ENCODE measurements around the gene RCCD1. TPM values are rescaled to one million over a fixed set of nuclear protein-coding genes. Genes with fewer than 3 reads are reported as not detected.
"Not testable (repeated sequence)": the region's sequence is repeated elsewhere in the genome, so short reads cannot be mapped to it uniquely, and the experiment has no call there.

The RCCD1 gene, protein sequence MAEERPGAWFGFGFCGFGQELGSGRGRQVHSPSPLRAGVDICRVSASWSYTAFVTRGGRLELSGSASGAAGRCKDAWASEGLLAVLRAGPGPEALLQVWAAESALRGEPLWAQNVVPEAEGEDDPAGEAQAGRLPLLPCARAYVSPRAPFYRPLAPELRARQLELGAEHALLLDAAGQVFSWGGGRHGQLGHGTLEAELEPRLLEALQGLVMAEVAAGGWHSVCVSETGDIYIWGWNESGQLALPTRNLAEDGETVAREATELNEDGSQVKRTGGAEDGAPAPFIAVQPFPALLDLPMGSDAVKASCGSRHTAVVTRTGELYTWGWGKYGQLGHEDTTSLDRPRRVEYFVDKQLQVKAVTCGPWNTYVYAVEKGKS
- 10 to 100 TPM in 2 of 8 experiments, 1 to 10 TPM in 6; 5.7 to 16.8 (median 6.7) TPM for total RNA-seq

DNA sequence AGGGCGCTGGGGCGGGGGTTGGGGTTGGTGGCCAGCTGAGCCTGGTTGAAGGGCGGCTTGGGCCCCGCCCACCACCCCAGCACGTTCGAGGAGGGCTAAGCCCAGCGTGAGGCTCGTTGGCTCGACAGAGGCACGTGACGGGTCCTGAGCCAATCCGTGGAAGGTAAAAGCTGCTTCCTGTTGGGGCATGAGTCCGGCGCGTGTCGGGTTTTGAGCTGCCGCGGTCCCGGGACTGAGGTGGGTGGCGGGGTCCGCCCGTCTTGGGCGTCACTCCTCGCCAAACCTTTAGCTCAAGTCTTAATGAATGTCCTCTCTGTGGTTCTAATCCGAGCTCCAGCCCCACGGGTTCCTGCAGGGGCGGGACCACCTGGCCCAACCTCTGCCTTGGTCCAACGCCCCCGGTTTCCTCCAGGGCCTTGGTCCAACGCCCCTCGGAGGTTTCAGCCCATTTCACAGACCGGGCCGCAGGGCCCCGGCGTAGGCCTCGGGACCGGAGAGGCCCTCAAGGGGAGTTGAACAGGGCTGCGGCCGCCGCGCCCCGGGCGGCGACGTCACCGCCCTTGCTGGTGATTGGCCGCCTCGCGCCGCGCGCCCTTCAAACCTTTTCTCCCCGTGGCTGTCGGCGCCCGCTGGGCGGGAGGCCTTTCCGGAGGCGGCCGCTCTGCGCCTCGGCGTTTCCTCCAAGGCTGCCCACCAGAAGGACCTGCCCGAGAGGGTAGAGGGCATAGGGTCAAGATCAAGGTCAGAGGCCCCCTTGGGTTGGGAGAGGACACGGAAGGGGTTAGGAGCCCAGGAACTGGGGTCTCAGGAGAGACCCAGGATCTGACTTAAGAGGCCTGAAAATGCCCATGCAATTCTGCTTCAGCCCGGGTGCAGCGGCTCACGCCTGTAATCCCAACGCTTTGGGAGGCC is at the start of gene RCCD1:
Gene RCCD1 (plus strand): TSS at position 173 of the 912 bp plus-strand sequence. CDS start 1,851 bp downstream, outside the sequence.
- 0 to 43% (median 10%) methylated on average over 3 to 29 of the region's 69 CpGs; no CpG with 5 or more reads in 5 of the 10 experiments for WGBS, 10 experiments
- peak; percentile 86 to 93 (median 90) for ATAC-seq (replicated peaks in 6 of 8)
- peak within 1 kb of the TSS; percentile 55 to 73 for H3K27ac ChIP-seq
- H3K4me1 ChIP-seq (replicated peaks in 1 of 2): peaks cover 7 to 12% of the 10 kb centered on the region in 2 donors
- in situ Hi-C loops (cut with MboI; ENCODE audit: low pct_unique_long_range_greater_than_20kb in 2 of 9, low sequenced_read_pairs in 9 of 9, unreplicated experiment in 9 of 9): loop anchor here in 2 of 9 experiments (10.0 to 25.0 kb wide), 3 partner anchors 80 to 282 kb away; no protein-coding TSS in a partner anchor
- peak within 1 kb of the TSS; percentile 55 to 92 (median 61) for H3K4me3 ChIP-seq

- in situ Hi-C loops (cut with MboI; ENCODE audit: low pct_unique_long_range_greater_than_20kb in 2 of 9, low sequenced_read_pairs in 9 of 9, unreplicated experiment in 9 of 9): no loop called here
- H3K4me3 ChIP-seq: no peak overlapping the region
- no peak for ATAC-seq (replicated peaks in 6 of 8)
- no peak overlapping the region for H3K27ac ChIP-seq
- peaks cover 8 to 14% of the 10 kb centered on the region in 2 donors for H3K4me1 ChIP-seq (replicated peaks in 1 of 2)
- WGBS, 10 experiments: 92 to 100% (median 96%) methylated on average over 2 to 14 of the region's 28 CpGs; no CpG with 5 or more reads in 4 of the 10 experiments
These were observed 49.1 kb upstream of the RCCD1 start for GRCh38 chr15:90905306-90906180.

- in situ Hi-C loops (cut with MboI; ENCODE audit: low pct_unique_long_range_greater_than_20kb in 2 of 9, low sequenced_read_pairs in 9 of 9, unreplicated experiment in 9 of 9): no loop called here
- Histone ChIP-seq H3K4me3 (no peak overlapping the region), H3K4me1 (replicated peaks in 1 of 2) (peaks cover 8 to 14% of the 10 kb centered on the region in 2 donors), H3K27ac (no peak overlapping the region)
- 87 to 100% (median 94%) methylated on average over 2 to 3 of the region's 11 CpGs; no CpG with 5 or more reads in 4 of the 10 experiments for WGBS, 10 experiments
- no peak for ATAC-seq (replicated peaks in 6 of 8)
These were observed 48.4 kb upstream of the RCCD1 start for GRCh38 chr15:90906181-90906849.

- H3K27ac ChIP-seq: no peak overlapping the region
- H3K4me3 ChIP-seq: no peak overlapping the region
- H3K4me1 ChIP-seq (replicated peaks in 1 of 2): peaks cover 5 to 8% of the 10 kb centered on the region in 2 donors
- in situ Hi-C loops (cut with MboI; ENCODE audit: low pct_unique_long_range_greater_than_20kb in 2 of 9, low sequenced_read_pairs in 9 of 9, unreplicated experiment in 9 of 9): no loop called here
- 65 to 96% (median 82%) methylated on average over 1 to 5 of the region's 15 CpGs; no CpG with 5 or more reads in 5 of the 10 experiments for WGBS, 10 experiments
- no peak for ATAC-seq (replicated peaks in 6 of 8)
These were observed 47.5 kb upstream of the RCCD1 start for GRCh38 chr15:90907051-90907660.

DNA sequence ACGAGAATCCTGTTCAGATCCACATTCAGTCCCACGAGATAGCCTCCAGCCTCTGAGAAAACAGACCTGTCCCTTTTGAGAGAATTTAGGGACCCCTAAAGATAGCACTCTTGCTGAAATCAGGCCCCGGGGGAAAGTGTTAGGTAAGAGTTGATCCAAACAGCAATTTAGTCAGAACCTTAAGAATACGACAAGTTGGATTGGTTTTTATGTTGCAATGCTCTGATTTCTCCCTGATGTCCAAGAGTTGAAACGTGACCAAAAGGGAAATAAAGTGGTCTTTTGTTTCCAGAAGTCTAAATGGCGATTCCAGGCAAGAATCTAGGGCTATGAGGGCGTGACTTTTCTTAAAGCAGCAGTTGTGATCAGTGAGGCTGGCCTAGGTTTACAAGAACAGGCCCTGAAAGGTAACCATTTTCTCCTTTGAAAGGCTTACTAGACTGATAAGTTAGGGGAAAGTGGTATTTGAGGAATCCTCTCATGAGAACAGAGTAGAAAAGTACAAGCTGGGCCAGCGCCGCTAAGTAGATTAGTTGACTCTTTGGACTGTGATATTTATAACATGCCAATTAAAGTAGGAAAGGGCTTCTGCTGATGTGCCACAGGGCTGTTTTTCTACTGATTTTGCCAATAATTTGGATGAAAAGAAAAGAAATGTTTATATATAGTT is 46.7 kb upstream of the RCCD1 start:
- in situ Hi-C loops (cut with MboI; ENCODE audit: low pct_unique_long_range_greater_than_20kb in 2 of 9, low sequenced_read_pairs in 9 of 9, unreplicated experiment in 9 of 9): no loop called here
- no peak for ATAC-seq (replicated peaks in 6 of 8)
- Histone ChIP-seq H3K4me1 (replicated peaks in 1 of 2) (peaks cover 5 to 8% of the 10 kb centered on the region in 2 donors), H3K4me3 (no peak overlapping the region), H3K27ac (no peak overlapping the region)
- WGBS, 10 experiments: 72 to 100% (median 89%) methylated on average over 1 to 8 of the region's 9 CpGs

GRCh38 chr15:90909449-90909848 is 45.2 kb upstream of the RCCD1 start:
- WGBS, 10 experiments: 60 to 100% (median 88%) methylated on average over 1 to 7 of the region's 11 CpGs; no CpG with 5 or more reads in 2 of the 10 experiments
- ATAC-seq (replicated peaks in 6 of 8); H3K4me3 ChIP-seq; H3K4me1 ChIP-seq (replicated peaks in 1 of 2); H3K27ac ChIP-seq; in situ Hi-C loops (cut with MboI; ENCODE audit: low pct_unique_long_range_greater_than_20kb in 2 of 9, low sequenced_read_pairs in 9 of 9, unreplicated experiment in 9 of 9): not testable (repeated sequence)

- Histone ChIP-seq H3K4me1 (replicated peaks in 1 of 2) (no peaks in the 10 kb centered on the region), H3K4me3 (no peak overlapping the region), H3K27ac (no peak overlapping the region)
- ATAC-seq (replicated peaks in 6 of 8): no peak
- in situ Hi-C loops (cut with MboI; ENCODE audit: low pct_unique_long_range_greater_than_20kb in 2 of 9, low sequenced_read_pairs in 9 of 9, unreplicated experiment in 9 of 9): no loop called here
- WGBS, 10 experiments: 94 to 100% (median 99%) methylated on average over 3 to 5 of the region's 8 CpGs; no CpG with 5 or more reads in 6 of the 10 experiments
These were observed 44.7 kb upstream of the RCCD1 start for GRCh38 chr15:90909976-90910375.

DNA sequence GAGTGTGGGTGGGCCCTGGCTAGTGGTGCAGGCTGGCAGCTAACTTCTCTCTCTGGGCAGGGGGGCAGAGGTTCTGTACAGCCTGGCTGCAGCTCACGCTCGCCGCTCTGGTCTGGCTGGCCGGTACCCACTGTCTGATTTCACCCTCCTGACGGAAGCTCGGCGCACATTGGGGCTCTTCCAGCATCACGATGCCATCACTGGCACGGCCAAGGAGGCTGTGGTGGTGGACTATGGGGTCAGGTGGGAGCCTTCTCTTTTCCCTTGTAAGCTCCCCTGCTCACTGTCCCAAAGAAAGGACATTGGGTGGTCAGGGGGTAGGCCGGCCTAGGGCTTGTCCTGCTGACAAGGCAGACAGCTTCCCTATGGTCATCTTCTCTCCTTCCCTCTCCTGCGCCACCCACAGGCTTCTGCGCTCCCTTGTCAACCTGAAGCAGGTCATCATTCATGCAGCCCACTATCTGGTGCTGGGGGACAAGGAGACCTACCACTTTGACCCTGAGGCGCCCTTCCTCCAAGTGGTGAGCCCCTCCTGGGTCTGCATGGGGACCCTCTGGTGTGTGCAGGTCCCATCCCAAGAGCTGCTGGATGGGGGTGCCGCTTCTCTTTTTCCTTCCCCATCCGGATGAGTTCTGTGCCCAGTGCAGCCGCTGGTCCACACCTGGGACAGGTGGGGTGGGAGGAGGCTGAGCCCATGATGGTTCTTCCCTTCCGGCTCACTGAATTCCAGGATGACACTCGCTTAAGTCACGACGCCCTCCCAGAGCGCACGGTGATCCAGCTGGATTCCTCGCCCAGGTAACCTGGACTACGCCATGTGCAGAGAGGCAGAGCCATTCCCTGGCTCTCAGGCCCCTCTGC is 44.0 kb upstream of the RCCD1 start:
- WGBS, 10 experiments: 79 to 100% (median 98%) methylated on average over 2 to 9 of the region's 24 CpGs; no CpG with 5 or more reads in 5 of the 10 experiments
- peaks cover 5 to 6% of the 10 kb centered on the region in 2 donors for H3K4me1 ChIP-seq (replicated peaks in 1 of 2)
- no peak for ATAC-seq (replicated peaks in 6 of 8)
- H3K4me3 ChIP-seq: no peak overlapping the region
- no peak overlapping the region for H3K27ac ChIP-seq
- in situ Hi-C loops (cut with MboI; ENCODE audit: low pct_unique_long_range_greater_than_20kb in 2 of 9, low sequenced_read_pairs in 9 of 9, unreplicated experiment in 9 of 9): no loop called here

DNA sequence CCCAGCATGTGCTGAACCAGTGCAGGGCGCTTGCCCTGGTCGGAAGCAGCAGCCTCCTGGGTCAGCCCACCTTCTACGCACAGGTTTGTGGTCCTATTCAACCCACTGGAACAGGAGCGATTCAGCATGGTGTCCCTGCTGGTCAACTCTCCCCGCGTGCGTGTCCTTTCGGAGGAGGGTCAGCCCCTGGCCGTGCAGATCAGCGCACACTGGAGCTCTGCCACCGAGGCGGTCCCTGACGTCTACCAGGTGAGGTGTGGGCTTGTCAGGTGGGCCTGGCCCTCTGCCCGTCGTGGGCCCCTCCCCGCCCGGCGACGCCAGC is 43.4 kb upstream of the RCCD1 start:
- no peak for ATAC-seq (replicated peaks in 6 of 8)
- in situ Hi-C loops (cut with MboI; ENCODE audit: low pct_unique_long_range_greater_than_20kb in 2 of 9, low sequenced_read_pairs in 9 of 9, unreplicated experiment in 9 of 9): no loop called here
- Histone ChIP-seq H3K27ac (no peak overlapping the region), H3K4me3 (no peak overlapping the region), H3K4me1 (replicated peaks in 1 of 2) (peaks cover 6 to 12% of the 10 kb centered on the region in 2 donors)
- 100% methylated on average over 4 of the region's 19 CpGs; no CpG with 5 or more reads in 9 of the 10 experiments for WGBS, 10 experiments

DNA sequence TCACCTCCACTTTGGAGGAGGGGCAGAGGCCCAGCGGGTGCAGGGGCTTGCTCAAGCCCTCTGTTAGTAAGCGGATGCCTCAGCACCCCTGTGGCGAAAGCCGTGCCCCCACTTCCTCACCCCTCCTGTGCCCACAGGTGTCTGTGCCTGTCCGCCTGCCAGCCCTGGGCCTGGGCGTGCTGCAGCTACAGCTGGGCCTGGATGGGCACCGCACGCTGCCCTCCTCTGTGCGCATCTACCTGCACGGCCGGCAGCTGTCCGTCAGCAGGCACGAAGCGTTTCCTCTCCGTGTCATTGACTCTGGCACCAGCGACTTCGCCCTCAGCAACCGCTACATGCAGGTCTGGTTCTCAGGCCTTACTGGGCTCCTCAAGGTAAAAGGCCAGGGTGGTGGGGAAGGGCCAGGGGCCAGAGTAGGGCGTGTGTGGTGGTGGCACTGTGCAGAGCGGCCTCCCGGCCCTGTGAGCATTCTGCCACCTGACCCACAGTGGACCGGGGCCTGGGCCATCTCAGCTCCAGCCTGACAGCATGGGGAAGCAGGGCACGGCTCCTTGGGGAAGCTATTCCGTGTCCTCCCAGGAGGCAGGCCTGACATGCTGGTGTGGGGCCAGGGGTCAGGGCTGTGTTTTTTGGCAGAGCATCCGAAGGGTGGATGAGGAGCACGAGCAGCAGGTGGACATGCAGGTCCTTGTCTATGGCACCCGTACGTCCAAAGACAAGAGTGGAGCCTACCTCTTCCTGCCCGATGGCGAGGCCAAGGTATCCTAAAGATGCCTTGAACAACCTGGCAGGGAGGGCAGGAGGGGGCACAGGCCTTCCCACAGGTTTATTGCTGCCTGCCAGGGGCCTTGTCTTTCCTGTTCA is 42.5 kb upstream of the RCCD1 start:
- WGBS, 10 experiments: 73 to 100% (median 100%) methylated on average over 1 to 11 of the region's 30 CpGs; no CpG with 5 or more reads in 3 of the 10 experiments
- no peak overlapping the region for H3K27ac ChIP-seq
- H3K4me3 ChIP-seq: no peak overlapping the region
- ATAC-seq (replicated peaks in 6 of 8): no peak
- H3K4me1 ChIP-seq (replicated peaks in 1 of 2): peaks cover 6 to 12% of the 10 kb centered on the region in 2 donors
- in situ Hi-C loops (cut with MboI; ENCODE audit: low pct_unique_long_range_greater_than_20kb in 2 of 9, low sequenced_read_pairs in 9 of 9, unreplicated experiment in 9 of 9): no loop called here

Measured in motor neuron (in vitro differentiated cells).